Parathyroid adenoma (tissue), 2 donors: ENCODE data around the gene GOSR1.
"Not testable (repeated sequence)": the region's sequence is repeated elsewhere in the genome, so short reads cannot be mapped to it uniquely, and the experiment has no call there.

ENCODE experiments used
- H2AFZ ChIP-seq: fragments of 300-600 bp; sonication (generic); one replicate; pipeline ENCODE4 v1.7.0; 2017; ENCODE audit warnings: antibody characterized with exemption, mild to moderate bottlenecking
- H3K27ac ChIP-seq: fragments of 300-600 bp; sonication (generic); one replicate; pipeline ENCODE4 v1.7.0; 2017
- H3K27me3 ChIP-seq: fragments of 300-600 bp; sonication (generic); one replicate; pipeline ENCODE4 v1.7.0; 2017; ENCODE audit warnings: low read length; ENCODE audit not compliant: control insufficient read depth, insufficient read depth
- H3K36me3 ChIP-seq: fragments of 300-600 bp; sonication (generic); one replicate; pipeline ENCODE4 v1.7.0; 2017; ENCODE audit warnings: low read length; ENCODE audit not compliant: control insufficient read depth, insufficient read depth
- H3K4me1 ChIP-seq: fragments of 300-600 bp; sonication (generic); one replicate; pipeline ENCODE4 v1.7.0; 2017; ENCODE audit warnings: control low read depth
- H3K4me2 ChIP-seq: fragments of 300-600 bp; sonication (generic); one replicate; pipeline ENCODE4 v1.7.0; 2017; ENCODE audit warnings: low read length
- H3K4me3 ChIP-seq: fragments of 300-600 bp; sonication (generic); one replicate; pipeline ENCODE4 v1.7.0; 2017; ENCODE audit warnings: low read depth, low read length
- H3K79me2 ChIP-seq: fragments of 300-600 bp; sonication (generic); one replicate; pipeline ENCODE4 v1.7.0; 2017; ENCODE audit warnings: control low read depth
- H3K9ac ChIP-seq: fragments of 300-600 bp; sonication (generic); one replicate; pipeline ENCODE4 v1.7.0; 2017; ENCODE audit warnings: mild to moderate bottlenecking
- H3K9me3 ChIP-seq: fragments of 300-600 bp; sonication (generic); one replicate; pipeline ENCODE4 v1.7.0; 2017; ENCODE audit warnings: low read length; ENCODE audit not compliant: control insufficient read depth
- CTCF ChIP-seq: fragments of 300-600 bp; sonication (generic); IDR thresholded peaks from one replicate; pipeline ENCODE4 v1.7.0; 2017; ENCODE audit warnings: antibody characterized with exemption, mild to moderate bottlenecking
- donor health status: primary hyperparathyroidism.

The GOSR1 gene

DNA sequence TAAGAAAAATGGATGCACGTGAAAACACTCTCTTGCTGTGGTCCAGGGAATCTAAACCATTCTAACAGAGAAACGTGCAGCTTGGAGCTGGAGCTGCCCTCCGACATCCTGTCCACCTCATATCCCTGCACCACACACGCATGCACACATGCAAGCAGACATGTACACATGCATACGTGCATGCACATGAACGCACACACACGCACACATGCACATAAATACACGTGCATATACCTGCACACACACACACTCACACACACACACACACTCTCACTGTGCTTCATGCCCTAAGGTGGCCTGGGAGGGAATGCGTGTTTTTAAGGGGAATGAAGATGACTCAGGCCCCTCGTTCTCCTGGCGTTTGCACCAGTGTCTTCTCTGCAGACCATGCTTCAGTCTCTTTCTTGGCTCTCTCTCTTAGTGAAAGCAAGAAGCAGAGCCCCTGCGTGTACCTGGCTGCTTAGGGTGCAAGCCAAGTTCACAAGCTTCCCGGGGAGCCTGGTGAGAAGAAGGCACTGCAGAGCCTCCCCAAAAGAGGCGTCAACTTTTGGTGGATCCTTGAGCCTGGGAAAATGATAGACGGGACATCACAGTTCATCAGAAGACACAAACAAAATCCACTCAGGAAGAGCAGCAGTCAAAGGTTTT, 72.8 kb downstream of the GOSR1 start:
- no peaks in the 10 kb centered on the region for H3K79me2 ChIP-seq
- H3K4me3 ChIP-seq = no peak overlapping the region
- no peak overlapping the region for H3K4me2 ChIP-seq
- no peak overlapping the region for H3K9ac ChIP-seq
- no peak for TF ChIP-seq CTCF
- no peaks in the 10 kb centered on the region for H3K27me3 ChIP-seq
- H3K9me3 ChIP-seq = no peaks in the 10 kb centered on the region
- no peak overlapping the region for H3K27ac ChIP-seq
- H2AFZ ChIP-seq = no peak overlapping the region
- H3K36me3 ChIP-seq = no peaks in the 10 kb centered on the region
- H3K4me1 ChIP-seq = no peaks in the 10 kb centered on the region

DNA sequence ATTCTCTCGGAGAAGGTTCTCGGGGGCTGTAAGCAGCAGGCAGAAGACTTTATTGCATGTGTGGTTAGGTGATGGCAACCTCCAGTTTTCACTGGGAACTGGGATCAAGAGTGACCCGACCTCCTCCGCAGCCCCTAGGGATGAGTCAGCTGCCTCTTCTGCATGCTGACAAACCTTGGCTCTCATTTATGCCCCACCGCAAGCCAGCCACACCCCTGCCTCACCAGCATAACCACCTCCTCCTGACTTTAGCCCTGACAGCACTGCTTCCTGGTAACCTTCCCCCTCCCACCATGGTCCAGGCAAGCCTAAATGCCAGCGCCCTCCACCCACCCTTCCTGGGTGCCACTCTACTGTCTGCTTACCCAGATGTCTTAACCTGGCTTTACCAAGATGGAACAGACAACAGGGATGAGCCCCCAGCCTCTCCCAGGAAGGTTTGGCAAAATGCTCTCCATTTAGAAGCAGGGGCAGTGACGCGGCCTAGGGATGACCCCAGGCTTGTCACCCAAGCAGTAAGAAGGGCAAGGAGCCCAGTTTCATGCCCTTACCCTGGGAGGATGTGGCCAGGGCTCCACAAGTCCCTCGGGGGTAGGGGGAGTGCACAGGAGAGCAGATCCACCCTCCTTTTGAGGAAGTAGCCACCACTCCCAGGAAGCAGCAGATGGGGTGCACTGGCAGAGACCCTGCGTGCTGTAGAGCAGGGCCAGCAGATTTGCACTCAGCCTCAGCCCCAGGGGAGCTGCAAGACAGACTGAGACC, 73.5 kb downstream of the GOSR1 start:
- TF ChIP-seq CTCF = no peak
- H3K36me3 ChIP-seq = no peaks in the 10 kb centered on the region
- no peaks in the 10 kb centered on the region for H3K79me2 ChIP-seq
- H3K4me2 ChIP-seq = no peak overlapping the region
- H2AFZ ChIP-seq = no peak overlapping the region
- H3K4me1 ChIP-seq = no peaks in the 10 kb centered on the region
- no peak overlapping the region for H3K27ac ChIP-seq
- H3K9ac ChIP-seq = no peak overlapping the region
- no peaks in the 10 kb centered on the region for H3K27me3 ChIP-seq
- no peaks in the 10 kb centered on the region for H3K9me3 ChIP-seq
- no peak overlapping the region for H3K4me3 ChIP-seq

- H3K9ac ChIP-seq, H3K4me2 ChIP-seq, H3K36me3 ChIP-seq, H2AFZ ChIP-seq, H3K27ac ChIP-seq, H3K9me3 ChIP-seq, H3K27me3 ChIP-seq, H3K4me3 ChIP-seq, H3K79me2 ChIP-seq, H3K4me1 ChIP-seq: not testable (repeated sequence)
These were observed 74.2 kb downstream of the GOSR1 start for GRCh38 chr17:30551274-30551995.

GRCh38 chr17:30551996-30552339, 74.8 kb downstream of the GOSR1 start:
- Histone ChIP-seq H3K9me3 (no peaks in the 10 kb centered on the region), H3K79me2 (no peaks in the 10 kb centered on the region), H3K4me3 (no peak overlapping the region), H2AFZ (no peak overlapping the region), H3K27me3 (no peaks in the 10 kb centered on the region), H3K4me2 (no peak overlapping the region), H3K4me1 (no peaks in the 10 kb centered on the region), H3K36me3 (no peaks in the 10 kb centered on the region), H3K27ac (no peak overlapping the region), H3K9ac (no peak overlapping the region)
- TF ChIP-seq CTCF = no peak

- no peak overlapping the region for H3K9ac ChIP-seq
- no peaks in the 10 kb centered on the region for H3K36me3 ChIP-seq
- H3K9me3 ChIP-seq = no peaks in the 10 kb centered on the region
- no peak overlapping the region for H3K27ac ChIP-seq
- no peak for TF ChIP-seq CTCF
- no peak overlapping the region for H2AFZ ChIP-seq
- no peaks in the 10 kb centered on the region for H3K79me2 ChIP-seq
- H3K4me1 ChIP-seq = no peaks in the 10 kb centered on the region
- H3K4me2 ChIP-seq = no peak overlapping the region
- H3K4me3 ChIP-seq = no peak overlapping the region
- no peaks in the 10 kb centered on the region for H3K27me3 ChIP-seq
These were observed 75.9 kb downstream of the GOSR1 start for GRCh38 chr17:30552994-30553566.

- not testable (repeated sequence) for H3K9me3 ChIP-seq, H3K27me3 ChIP-seq, H3K9ac ChIP-seq, H2AFZ ChIP-seq, H3K36me3 ChIP-seq, H3K4me3 ChIP-seq, H3K4me2 ChIP-seq, H3K4me1 ChIP-seq, H3K27ac ChIP-seq, H3K79me2 ChIP-seq
These were observed 76.7 kb downstream of the GOSR1 start for GRCh38 chr17:30553823-30554440.
